Neuronal stem cell (in vitro differentiated cells): ENCODE results near the gene CDK14.

Source experiments
- DNase-seq: peaks from one replicate; pipeline ENCODE4 v3.0.0-alpha.2; 2013; ENCODE audit warnings: low spot score
- H2AFZ ChIP-seq: one replicate; pipeline ENCODE4 v1.6.1; 2013; ENCODE audit warnings: mild to moderate bottlenecking, low read length, inconsistent platforms
- H2AK5ac ChIP-seq: 2 replicates; pipeline ENCODE4 v1.6.1; 2013; ENCODE audit warnings: low read depth, mild to moderate bottlenecking, inconsistent platforms, low read length, moderate library complexity, mixed read lengths
- H2BK120ac ChIP-seq: 2 replicates; pipeline ENCODE4 v1.6.1; 2013; ENCODE audit warnings: low read depth, mild to moderate bottlenecking, inconsistent platforms, low read length, moderate library complexity, mixed read lengths
- H2BK12ac ChIP-seq: one replicate; pipeline ENCODE4 v1.6.1; 2013; ENCODE audit warnings: low read length, inconsistent platforms
- H2BK15ac ChIP-seq: 2 replicates; pipeline ENCODE4 v1.6.1; 2013; ENCODE audit warnings: mild to moderate bottlenecking, low read length, inconsistent platforms, mixed read lengths
- H2BK5ac ChIP-seq: one replicate; pipeline ENCODE4 v1.6.1; 2013; ENCODE audit warnings: inconsistent platforms, mild to moderate bottlenecking, low read length, moderate library complexity
- H3K14ac ChIP-seq: one replicate; pipeline ENCODE4 v1.6.1; 2013; ENCODE audit warnings: low read length, inconsistent platforms
- H3K18ac ChIP-seq: 2 replicates; pipeline ENCODE4 v1.6.1; 2013; ENCODE audit warnings: low read length, inconsistent platforms
- H3K23ac ChIP-seq: 2 replicates; pipeline ENCODE4 v1.6.1; 2013; ENCODE audit warnings: low read depth, mild to moderate bottlenecking, mixed read lengths, low read length, inconsistent platforms; ENCODE audit not compliant: poor library complexity
- H3K27ac ChIP-seq: replicated peaks from 3 replicates; pipeline ENCODE4 v1.5.1; 2013; ENCODE audit warnings: low read length, inconsistent platforms
- H3K27me3 ChIP-seq, 3 experiments: 2 replicates each; pipeline ENCODE4 v1.6.1; 2013; ENCODE audit warnings: low read length in 3 of 3, mild to moderate bottlenecking in 2 of 3, inconsistent platforms in 1 of 3, low read depth in 1 of 3, mixed read lengths in 1 of 3, moderate library complexity in 1 of 3; ENCODE audit not compliant: control insufficient read depth in 3 of 3, insufficient read depth in 3 of 3
- H3K36me3 ChIP-seq, 2 donors: replicated peaks in 1 of 2; 2 replicates each; pipeline ENCODE4 v1.6.1; 2013; ENCODE audit warnings: low read length in 2 of 2; ENCODE audit not compliant: control insufficient read depth in 2 of 2, insufficient read depth in 2 of 2
- H3K4ac ChIP-seq: 2 replicates; pipeline ENCODE4 v1.6.1; 2013; ENCODE audit warnings: inconsistent platforms, mild to moderate bottlenecking, low read length, moderate library complexity
- H3K4me1 ChIP-seq, 2 donors: 1 replicate in 1 of 2; 2 replicates in 1 of 2; pipeline ENCODE4 v1.6.1; 2013; ENCODE audit warnings: low read length in 2 of 2, low read depth in 1 of 2; ENCODE audit not compliant: control insufficient read depth in 2 of 2, insufficient read depth in 1 of 2
- H3K4me2 ChIP-seq: one replicate; pipeline ENCODE4 v1.6.1; 2013; ENCODE audit warnings: mild to moderate bottlenecking, low read length, inconsistent platforms; ENCODE audit not compliant: insufficient read depth, poor library complexity, severe bottlenecking
- H3K4me3 ChIP-seq, 2 donors: 2 replicates each; pipeline ENCODE4 v1.5.1; 2013; ENCODE audit warnings: low read length in 2 of 2, mild to moderate bottlenecking in 2 of 2, inconsistent platforms in 1 of 2, moderate library complexity in 1 of 2
- H3K79me1 ChIP-seq: one replicate; pipeline ENCODE4 v1.6.1; 2013; ENCODE audit warnings: low read depth, mild to moderate bottlenecking, inconsistent platforms, low read length, moderate library complexity
- H3K9ac ChIP-seq: one replicate; pipeline ENCODE4 v1.6.1; 2013; ENCODE audit warnings: mild to moderate bottlenecking, low read depth, low read length, inconsistent platforms; ENCODE audit not compliant: poor library complexity
- H3K9me3 ChIP-seq, 2 donors: replicated peaks in 1 of 2; 2 replicates each; pipeline versions ENCODE3 to v1.6.1; 2013; ENCODE audit warnings: low read length in 2 of 2, mild to moderate bottlenecking in 2 of 2, inconsistent platforms in 1 of 2, low read depth in 1 of 2, mixed read lengths in 1 of 2, moderate library complexity in 1 of 2; ENCODE audit not compliant: control insufficient read depth in 2 of 2, insufficient read depth in 1 of 2
- H4K8ac ChIP-seq: one replicate; pipeline ENCODE4 v1.6.1; 2013; ENCODE audit warnings: low read depth, mild to moderate bottlenecking, inconsistent platforms, low read length, moderate library complexity
- H4K91ac ChIP-seq: one replicate; pipeline ENCODE4 v1.6.1; 2013; ENCODE audit warnings: low read length, low read depth, mild to moderate bottlenecking, inconsistent platforms; ENCODE audit not compliant: poor library complexity
- WGBS, 2 donors: extraction: QIAGEN DNeasy Blood & Tissue Kit; methylation state at CpG; one replicate each; pipeline ENCODE4 v1.1.7; 2013; ENCODE audit warnings: missing lambda C conversion rate in 2 of 2, mixed read lengths in 1 of 2; ENCODE audit not compliant: insufficient read length in 2 of 2, insufficient replicate concordance in 1 of 2; ENCODE audit errors: extremely low coverage in 2 of 2; 5-methylcytosine and 5-hydroxymethylcytosine counted together

CDK14 gene

DNA sequence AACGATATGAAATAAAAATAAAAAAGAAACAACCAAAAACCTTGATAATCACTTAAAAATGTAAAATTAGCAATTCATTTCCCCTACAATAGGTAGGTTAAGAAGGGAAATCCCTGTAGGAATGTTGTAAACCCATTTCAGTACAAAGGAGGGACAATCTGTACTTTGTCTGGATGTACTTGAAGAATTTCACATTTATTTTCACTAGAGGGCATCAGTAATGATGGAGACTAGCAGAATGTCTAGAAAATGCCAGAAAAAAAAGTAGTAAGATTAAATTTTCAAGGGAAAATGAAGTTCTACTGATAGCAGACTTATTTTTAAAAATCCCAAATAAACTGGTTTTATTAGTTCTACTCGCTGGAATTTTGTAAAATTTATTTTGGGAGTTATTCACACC lies 459.1 kb downstream of the CDK14 start:
- no peak overlapping the region for H3K9ac ChIP-seq
- no peak overlapping the region for H3K4me3 ChIP-seq
- no peak overlapping the region for H3K23ac ChIP-seq
- no peak overlapping the region for H3K4me2 ChIP-seq
- no peak overlapping the region for H3K4ac ChIP-seq
- no peaks in the 10 kb centered on the region for H3K79me1 ChIP-seq
- H2AFZ ChIP-seq, result no peak overlapping the region
- WGBS, 2 donors, result no CpG with 5 or more reads among the region's 2 CpGs
- no peak overlapping the region for H4K91ac ChIP-seq
- no peak overlapping the region for H2BK15ac ChIP-seq
- no peak overlapping the region for H3K27ac ChIP-seq
- H4K8ac ChIP-seq, result no peak overlapping the region
- no peak overlapping the region for H2BK120ac ChIP-seq
- H3K18ac ChIP-seq, result no peak overlapping the region
- H3K36me3 ChIP-seq, result peaks cover 0 to 2% of the 10 kb centered on the region in 2 donors
- no peak overlapping the region for H2AK5ac ChIP-seq
- no peak overlapping the region for H2BK5ac ChIP-seq
- H3K4me1 ChIP-seq, result peaks cover 0 to 2% of the 10 kb centered on the region in 2 donors
- H3K9me3 ChIP-seq, result no peaks in the 10 kb centered on the region
- no peak overlapping the region for H3K14ac ChIP-seq
- no peaks in the 10 kb centered on the region for H3K27me3 ChIP-seq
- no peak overlapping the region for H2BK12ac ChIP-seq
- DNase-seq, result no peak

DNA sequence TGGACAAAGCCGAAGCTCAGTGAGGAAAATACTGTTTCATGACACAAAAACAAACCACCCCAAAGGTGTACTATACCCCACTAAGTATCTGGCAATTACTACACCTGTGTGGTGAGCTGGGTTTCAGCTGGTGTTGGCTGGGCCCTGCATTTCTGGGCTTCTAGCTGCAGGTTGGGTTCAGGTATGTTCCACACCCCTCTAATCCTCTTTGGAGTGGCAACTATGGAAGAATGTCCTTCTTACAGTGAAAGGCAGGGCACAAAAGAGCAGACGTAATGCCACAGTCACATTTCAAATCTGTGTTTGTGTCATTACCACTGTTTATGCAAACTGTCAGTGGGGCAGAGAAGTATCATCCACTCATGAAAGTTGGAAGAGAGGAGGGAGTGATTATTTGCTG lies 466.6 kb downstream of the CDK14 start:
- H2BK120ac ChIP-seq, result no peak overlapping the region
- no peaks in the 10 kb centered on the region for H3K27me3 ChIP-seq
- peaks cover 0 to 1% of the 10 kb centered on the region in 2 donors for H3K4me1 ChIP-seq
- H3K9ac ChIP-seq, result no peak overlapping the region
- H2AK5ac ChIP-seq, result no peak overlapping the region
- no peak overlapping the region for H4K8ac ChIP-seq
- H3K4ac ChIP-seq, result no peak overlapping the region
- no peak overlapping the region for H3K14ac ChIP-seq
- no peak overlapping the region for H2AFZ ChIP-seq
- no CpG with 5 or more reads among the region's 2 CpGs for whole genome bisulfite sequencing, 2 donors
- H4K91ac ChIP-seq, result no peak overlapping the region
- H3K23ac ChIP-seq, result no peak overlapping the region
- no peak overlapping the region for H2BK5ac ChIP-seq
- no peak overlapping the region for H3K4me2 ChIP-seq
- H3K79me1 ChIP-seq, result no peaks in the 10 kb centered on the region
- H2BK12ac ChIP-seq, result no peak overlapping the region
- DNase-seq, result no peak
- H3K4me3 ChIP-seq, result no peak overlapping the region
- no peak overlapping the region for H2BK15ac ChIP-seq
- no peak overlapping the region for H3K27ac ChIP-seq
- no peaks in the 10 kb centered on the region for H3K36me3 ChIP-seq
- H3K9me3 ChIP-seq, result no peaks in the 10 kb centered on the region
- H3K18ac ChIP-seq, result no peak overlapping the region

DNA sequence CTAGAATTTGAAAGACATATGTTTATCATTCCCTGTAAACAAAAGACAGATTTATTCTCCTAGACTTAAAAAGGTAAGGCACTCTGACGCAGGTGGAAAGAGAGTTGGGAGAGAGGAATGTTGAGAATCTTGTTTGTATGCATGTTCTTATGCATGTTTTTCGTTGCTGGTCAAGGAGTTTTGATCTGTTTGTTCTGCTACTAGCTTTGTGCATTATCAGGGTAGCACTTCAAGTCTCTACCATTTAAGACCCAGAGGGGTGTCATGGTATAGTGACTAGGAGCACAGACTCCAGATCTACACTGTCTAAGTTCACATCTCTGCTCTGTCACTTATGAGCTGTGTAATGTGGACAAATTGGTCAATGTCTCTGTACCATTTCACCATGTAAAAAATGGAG lies 467.9 kb downstream of the CDK14 start:
- H2BK5ac ChIP-seq, result no peak overlapping the region
- no peak for DNase-seq
- no peak overlapping the region for H2BK15ac ChIP-seq
- peaks cover 0 to 1% of the 10 kb centered on the region in 2 donors for H3K4me1 ChIP-seq
- H3K4me2 ChIP-seq, result no peak overlapping the region
- no peak overlapping the region for H2BK120ac ChIP-seq
- H3K27me3 ChIP-seq, result no peaks in the 10 kb centered on the region
- no peak overlapping the region for H3K9ac ChIP-seq
- WGBS, 2 donors, result no CpG with 5 or more reads among the region's 2 CpGs
- H2AFZ ChIP-seq, result no peak overlapping the region
- no peaks in the 10 kb centered on the region for H3K36me3 ChIP-seq
- H3K23ac ChIP-seq, result no peak overlapping the region
- H3K79me1 ChIP-seq, result no peaks in the 10 kb centered on the region
- no peak overlapping the region for H3K14ac ChIP-seq
- no peak overlapping the region for H4K91ac ChIP-seq
- H3K4ac ChIP-seq, result no peak overlapping the region
- H3K4me3 ChIP-seq, result no peak overlapping the region
- H2BK12ac ChIP-seq, result no peak overlapping the region
- H4K8ac ChIP-seq, result no peak overlapping the region
- no peak overlapping the region for H3K18ac ChIP-seq
- no peak overlapping the region for H2AK5ac ChIP-seq
- H3K27ac ChIP-seq, result no peak overlapping the region
- H3K9me3 ChIP-seq, result no peaks in the 10 kb centered on the region

DNA sequence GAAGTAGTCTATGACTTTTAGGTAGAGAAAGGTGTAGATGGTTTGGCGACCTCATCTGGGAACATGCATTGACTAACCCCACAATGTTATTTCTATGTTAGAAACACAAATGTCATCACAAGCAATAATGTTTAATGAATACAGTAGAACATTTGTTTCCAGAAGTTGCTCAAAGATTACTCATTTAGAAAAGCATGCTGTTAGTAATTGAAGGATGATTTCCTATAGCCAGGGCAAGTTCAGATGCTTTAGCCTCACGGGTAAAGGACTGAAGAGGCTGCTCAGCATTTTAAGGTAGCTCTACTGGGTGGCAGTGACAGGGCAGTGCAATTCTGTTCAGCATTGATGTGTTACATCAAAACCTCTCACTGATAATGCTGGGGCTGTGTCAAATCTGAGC lies 468.8 kb downstream of the CDK14 start:
- no peak overlapping the region for H3K23ac ChIP-seq
- H2BK15ac ChIP-seq, result no peak overlapping the region
- H3K14ac ChIP-seq, result no peak overlapping the region
- H3K27me3 ChIP-seq, result no peaks in the 10 kb centered on the region
- no peak overlapping the region for H3K4me3 ChIP-seq
- no peak overlapping the region for H3K27ac ChIP-seq
- H3K36me3 ChIP-seq, result peaks cover 0 to 2% of the 10 kb centered on the region in 2 donors
- H4K91ac ChIP-seq, result no peak overlapping the region
- no peak overlapping the region for H3K4ac ChIP-seq
- no peak overlapping the region for H2AFZ ChIP-seq
- H3K4me1 ChIP-seq, result peaks cover 0 to 1% of the 10 kb centered on the region in 2 donors
- H2BK12ac ChIP-seq, result no peak overlapping the region
- DNase-seq, result no peak
- no peak overlapping the region for H4K8ac ChIP-seq
- H3K4me2 ChIP-seq, result no peak overlapping the region
- H2BK5ac ChIP-seq, result no peak overlapping the region
- WGBS, 2 donors, result no CpG with 5 or more reads among the region's 2 CpGs
- H2AK5ac ChIP-seq, result no peak overlapping the region
- H3K79me1 ChIP-seq, result no peaks in the 10 kb centered on the region
- H3K9ac ChIP-seq, result no peak overlapping the region
- H2BK120ac ChIP-seq, result no peak overlapping the region
- H3K18ac ChIP-seq, result no peak overlapping the region
- H3K9me3 ChIP-seq, result no peaks in the 10 kb centered on the region
